ENCODE data around the gene PRTN3.
A peak's percentile ranks its signal among the peaks of the same experiment; 100 is the strongest.
"Not testable (repeated sequence)": the region's sequence is repeated elsewhere in the genome, so short reads cannot be mapped to it uniquely, and the experiment has no call there.

PRTN3 gene

GRCh38 chr19:845707-846521 is 5.1 kb downstream of the PRTN3 start:
- DNase-seq (ENCODE audit: low spot score), result no peak

- DNase-seq (ENCODE audit: low spot score), result no peak
These were observed 7.7 kb downstream of the PRTN3 start for GRCh38 chr19:848386-848921.

- DNase-seq (ENCODE audit: low spot score), result not testable (repeated sequence)
These were observed 8.4 kb downstream of the PRTN3 start for GRCh38 chr19:849195-849594.

DNA sequence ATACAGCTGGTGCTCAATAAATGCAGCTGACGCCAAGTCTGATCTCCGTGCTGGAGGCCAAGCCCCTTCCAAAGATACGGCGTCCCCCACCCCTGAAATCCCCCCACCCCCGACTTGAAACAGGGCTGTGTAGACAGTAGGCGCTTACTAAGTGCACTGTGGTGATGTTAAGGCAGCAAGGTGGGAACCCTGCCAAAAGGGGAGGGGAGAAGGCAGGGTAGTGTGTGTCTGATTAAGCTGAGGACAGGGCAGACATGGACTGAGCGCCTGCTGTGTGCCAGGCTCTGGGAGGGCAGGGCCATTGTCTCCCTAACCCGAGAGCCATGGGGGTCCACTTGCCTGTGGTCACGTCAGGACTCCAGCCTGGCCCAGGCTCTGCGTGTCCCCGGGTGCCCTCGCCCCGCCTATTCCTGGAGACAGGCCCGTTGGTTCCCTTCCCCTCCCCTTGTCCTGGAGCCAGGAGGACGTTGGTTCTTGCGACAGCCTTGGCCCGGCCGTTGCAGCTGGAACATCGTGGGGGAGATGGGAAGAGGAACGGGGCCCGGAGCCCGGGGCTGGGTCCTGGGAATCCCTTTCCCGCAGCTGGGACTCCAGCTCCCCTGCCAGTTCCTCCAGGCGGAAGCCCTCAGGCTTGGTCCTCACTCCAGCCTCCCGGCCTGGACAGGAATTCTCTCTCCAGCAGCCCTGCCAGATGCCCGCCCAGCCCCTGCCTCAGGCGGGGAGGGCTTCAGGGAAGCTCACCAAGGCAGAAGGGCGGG is 9.6 kb downstream of the PRTN3 start:
- peak; percentile 80 for DNase-seq (ENCODE audit: low spot score)

GRCh38 chr19:850979-851335 is 10.2 kb downstream of the PRTN3 start:
- DNase-seq (ENCODE audit: low spot score), result no peak

GRCh38 chr19:852136-853013 is 11.6 kb downstream of the PRTN3 start, which contains the start of gene ELANE:
ELANE (plus strand) TSS chr19:852303; CDS start chr19:852329, 26 bp downstream.
- DNase-seq (ENCODE audit: low spot score), result no peak

DNA sequence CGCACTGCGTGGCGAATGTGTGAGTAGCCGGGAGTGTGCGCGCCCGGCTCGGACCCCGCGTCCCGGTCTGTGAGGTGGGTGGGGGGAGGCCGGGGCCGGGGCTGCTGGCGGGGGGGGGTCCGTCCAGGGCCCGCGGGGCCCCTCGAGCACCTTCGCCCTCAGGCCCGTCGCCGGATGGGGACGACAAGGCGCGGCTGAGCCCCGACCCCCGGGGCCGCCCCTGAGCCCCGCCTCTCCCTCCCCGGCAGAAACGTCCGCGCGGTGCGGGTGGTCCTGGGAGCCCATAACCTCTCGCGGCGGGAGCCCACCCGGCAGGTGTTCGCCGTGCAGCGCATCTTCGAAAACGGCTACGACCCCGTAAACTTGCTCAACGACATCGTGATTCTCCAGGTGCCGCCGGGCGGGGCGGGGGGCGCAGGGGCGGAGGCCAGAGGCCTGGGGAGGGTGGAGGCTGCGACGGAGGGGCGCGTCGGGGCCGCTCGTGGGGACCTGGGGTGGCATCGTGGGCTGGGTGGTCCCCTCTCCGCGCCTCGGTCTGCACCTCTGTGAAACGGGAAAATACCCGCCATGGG is 12.3 kb downstream of the PRTN3 start:
- DNase-seq (ENCODE audit: low spot score), result no peak

DNA sequence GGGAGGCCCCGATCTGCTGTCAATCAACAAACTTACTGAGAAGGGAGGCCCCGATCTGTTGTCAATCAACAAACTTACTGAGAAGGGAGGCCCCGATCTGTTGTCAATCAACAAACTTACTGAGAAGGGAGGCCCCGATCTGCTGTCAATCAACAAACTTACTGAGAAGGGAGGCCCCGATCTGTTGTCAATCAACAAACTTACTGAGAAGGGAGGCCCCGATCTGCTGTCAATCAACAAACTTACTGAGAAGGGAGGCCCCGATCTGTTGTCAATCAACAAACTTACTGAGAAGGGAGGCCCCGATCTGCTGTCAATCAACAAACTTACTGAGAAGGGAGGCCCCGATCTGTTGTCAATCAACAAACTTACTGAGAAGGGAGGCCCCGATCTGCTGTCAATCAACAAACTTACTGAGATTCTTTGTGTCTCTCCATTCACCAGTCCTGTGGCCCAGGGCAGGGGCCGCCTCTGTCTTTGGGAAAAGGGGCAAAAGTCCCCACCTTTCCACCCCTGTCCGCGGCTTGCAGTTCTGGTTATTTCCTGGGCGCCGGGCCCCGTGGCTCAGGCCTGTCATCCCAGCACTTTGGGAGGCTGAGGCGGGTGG is 12.9 kb downstream of the PRTN3 start:
- DNase-seq (ENCODE audit: low spot score), result not testable (repeated sequence)

DNA sequence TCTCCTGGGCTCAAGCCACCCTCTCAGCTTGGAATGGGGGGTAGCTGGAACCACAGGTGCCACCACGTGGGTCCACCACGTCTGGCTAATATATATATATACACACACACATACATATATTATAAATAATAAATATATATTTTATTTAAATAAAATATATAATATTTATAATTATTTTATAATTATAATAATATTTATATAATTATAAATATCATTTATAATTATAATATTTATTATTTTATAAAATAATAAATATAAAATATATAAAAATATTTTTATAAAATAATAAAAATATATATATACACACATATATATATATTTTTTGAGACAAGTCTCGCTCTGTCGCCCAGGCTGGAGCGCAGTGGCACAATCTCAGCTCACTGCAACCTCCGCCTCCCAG is 13.8 kb downstream of the PRTN3 start:
- no peak for DNase-seq (ENCODE audit: low spot score)

DNA sequence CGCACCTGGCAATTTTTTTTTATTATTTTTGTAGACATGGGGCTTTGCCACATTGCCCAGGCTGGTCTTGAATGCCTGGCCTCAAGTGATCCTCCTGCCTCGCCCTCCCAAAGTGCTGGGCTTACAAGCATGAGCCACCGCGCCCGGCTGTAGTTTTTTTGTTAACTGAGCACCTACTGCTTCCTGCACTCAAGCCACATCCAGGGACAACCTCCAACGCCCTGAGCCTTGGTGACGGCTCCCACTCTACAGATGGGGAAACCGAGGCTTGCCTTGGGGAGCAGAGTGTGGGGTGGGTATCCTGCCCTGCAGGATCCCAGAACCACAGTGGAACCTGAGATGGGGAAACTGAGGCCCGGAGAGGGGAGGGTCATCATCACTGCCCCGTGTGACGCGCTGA is 14.3 kb downstream of the PRTN3 start:
- no peak for DNase-seq (ENCODE audit: low spot score)

DNA sequence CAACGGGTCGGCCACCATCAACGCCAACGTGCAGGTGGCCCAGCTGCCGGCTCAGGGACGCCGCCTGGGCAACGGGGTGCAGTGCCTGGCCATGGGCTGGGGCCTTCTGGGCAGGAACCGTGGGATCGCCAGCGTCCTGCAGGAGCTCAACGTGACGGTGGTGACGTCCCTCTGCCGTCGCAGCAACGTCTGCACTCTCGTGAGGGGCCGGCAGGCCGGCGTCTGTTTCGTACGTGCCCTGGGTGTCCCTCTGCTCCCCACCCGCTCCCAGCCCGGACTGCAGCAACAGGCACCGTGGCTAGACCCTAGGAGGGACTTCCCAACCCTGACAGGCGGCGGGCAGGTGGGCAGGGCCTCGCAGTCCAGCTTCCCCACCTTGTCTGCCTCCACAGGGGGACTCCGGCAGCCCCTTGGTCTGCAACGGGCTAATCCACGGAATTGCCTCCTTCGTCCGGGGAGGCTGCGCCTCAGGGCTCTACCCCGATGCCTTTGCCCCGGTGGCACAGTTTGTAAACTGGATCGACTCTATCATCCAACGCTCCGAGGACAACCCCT is 14.8 kb downstream of the PRTN3 start:
- no peak for DNase-seq (ENCODE audit: low spot score)

GRCh38 chr19:858284-858683 is 17.5 kb downstream of the PRTN3 start:
- no peak for DNase-seq (ENCODE audit: low spot score)

DNA sequence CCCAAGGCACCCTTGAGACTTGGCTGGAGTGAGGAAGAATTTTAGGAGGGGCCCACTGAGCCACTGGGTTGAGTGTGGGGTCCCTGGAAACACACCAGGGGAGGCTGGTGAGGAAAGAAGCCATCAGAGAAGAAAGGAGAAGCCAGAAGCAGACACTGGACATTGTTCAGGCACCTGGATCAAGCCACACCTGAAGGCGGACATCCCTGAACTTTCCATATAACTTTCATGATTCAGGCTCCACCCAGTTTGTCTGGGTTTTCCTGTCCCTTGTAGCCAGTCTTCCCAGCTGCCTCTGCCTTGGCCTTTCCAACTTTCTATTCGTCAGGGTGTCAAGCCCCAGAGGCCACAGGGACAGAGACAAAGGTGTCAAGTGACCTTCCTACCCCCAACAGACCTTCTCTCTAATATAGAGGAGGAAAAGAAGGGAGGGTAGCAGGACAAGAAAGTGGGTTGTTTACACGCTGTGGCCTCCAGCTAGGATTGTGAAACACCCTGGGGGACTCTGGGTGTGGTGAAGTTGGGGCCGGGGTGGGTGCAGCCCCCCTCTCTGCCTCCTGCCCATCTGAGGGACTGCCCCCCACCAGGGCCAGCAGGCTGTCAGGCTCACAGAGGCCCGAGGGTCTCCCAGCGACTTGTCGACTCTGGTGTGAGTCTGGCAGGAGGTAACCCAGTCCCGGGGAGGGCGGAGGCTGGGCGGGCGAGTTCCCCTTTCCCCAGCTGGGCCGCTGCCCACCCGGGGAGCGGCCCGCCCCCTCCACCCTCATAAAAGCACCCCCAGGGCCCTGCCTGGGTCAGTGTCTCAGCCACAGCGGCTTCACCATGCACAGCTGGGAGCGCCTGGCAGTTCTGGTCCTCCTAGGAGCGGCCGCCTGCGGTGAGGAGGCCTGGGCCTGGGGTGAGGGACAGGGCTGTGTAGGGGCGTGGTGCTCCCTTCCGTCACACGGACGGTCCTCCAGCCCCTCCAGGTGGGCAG is 18.4 kb downstream of the PRTN3 start, which contains the start of gene CFD:
Gene CFD (plus strand): TSS at position 797 of the 976 bp plus-strand sequence. CDS start 26 bp downstream, at position 823.
- DNase-seq (ENCODE audit: low spot score), result no peak

- DNase-seq (ENCODE audit: low spot score), result no peak
These were observed 20.4 kb downstream of the PRTN3 start for GRCh38 chr19:861141-861755.

DNA sequence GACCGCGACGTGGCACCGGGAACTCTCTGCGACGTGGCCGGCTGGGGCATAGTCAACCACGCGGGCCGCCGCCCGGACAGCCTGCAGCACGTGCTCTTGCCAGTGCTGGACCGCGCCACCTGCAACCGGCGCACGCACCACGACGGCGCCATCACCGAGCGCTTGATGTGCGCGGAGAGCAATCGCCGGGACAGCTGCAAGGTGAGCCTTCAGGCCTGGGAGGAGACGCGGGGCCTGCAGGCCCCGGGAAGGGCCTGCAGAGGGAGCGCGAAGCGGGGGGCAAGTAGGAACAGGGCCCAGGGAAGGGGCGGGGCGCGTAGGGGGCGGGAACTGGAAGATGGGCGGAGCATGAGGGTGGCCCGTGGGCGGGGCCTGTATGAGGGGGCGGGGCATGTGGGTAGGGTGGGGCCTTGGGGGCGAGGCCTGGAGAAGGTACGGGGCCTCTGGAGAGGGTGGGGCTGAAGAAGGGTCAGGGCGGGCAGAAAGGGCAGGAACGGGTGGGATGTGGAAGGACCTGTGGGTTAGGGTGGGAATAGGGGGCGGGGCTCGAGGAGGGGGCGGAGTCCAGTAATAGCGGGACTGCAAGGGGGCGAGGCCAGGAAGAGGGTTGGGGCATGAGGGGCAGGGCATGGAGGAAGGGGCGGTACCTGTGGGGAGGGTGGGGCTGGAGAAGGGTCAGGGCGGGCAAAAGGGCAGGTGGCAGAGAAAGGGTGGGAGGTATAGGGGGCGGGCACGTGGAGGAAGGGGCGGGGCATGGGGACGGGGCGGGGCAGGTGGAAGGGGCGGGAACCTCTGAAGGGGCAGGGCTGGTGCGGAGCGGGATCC is 21.2 kb downstream of the PRTN3 start:
- peak; percentile 80 for DNase-seq (ENCODE audit: low spot score)

DNA sequence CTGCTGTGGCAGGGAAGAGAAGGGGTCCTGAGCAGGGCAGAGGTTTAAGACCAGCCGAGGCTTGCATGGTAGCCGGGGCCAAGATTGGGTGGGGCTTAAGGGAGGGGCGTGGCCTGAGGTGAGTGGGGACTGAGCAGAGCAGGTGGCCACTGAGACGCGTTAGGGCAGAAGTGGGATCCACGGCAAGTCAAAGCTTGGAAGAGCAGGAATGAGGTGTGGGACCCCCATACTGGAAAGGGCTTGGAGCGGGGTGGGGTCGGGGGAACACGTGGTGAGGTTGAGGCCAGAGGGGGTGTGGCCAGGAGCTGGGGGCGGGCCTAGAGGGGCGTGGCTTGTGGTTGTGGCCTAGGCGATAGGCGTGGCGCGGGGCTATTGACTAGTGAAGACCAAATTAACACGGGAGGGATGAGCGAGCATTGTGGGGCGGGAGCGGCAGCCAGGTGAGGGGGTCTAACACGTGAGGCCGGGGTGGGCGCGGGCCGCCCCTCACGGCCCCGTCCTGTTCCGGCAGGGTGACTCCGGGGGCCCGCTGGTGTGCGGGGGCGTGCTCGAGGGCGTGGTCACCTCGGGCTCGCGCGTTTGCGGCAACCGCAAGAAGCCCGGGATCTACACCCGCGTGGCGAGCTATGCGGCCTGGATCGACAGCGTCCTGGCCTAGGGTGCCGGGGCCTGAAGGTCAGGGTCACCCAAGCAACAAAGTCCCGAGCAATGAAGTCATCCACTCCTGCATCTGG is 21.9 kb downstream of the PRTN3 start:
- no peak for DNase-seq (ENCODE audit: low spot score)

- DNase-seq (ENCODE audit: low spot score), result no peak
These were observed 22.5 kb downstream of the PRTN3 start for GRCh38 chr19:863315-863620.

Measured in HuH-7.5 (cell line).